K562 (cell line): ENCODE data around the gene PPP2R5A. TPM values are rescaled to one million over a fixed set of nuclear protein-coding genes. Genes with fewer than 3 reads are reported as not detected.

Experiments
- CSDE1 ChIP-seq, 2 experiments: fragments of 450-650 bp; IDR thresholded peaks; 2 replicates each; pipeline ENCODE4 v1.6.1; 2016; ENCODE audit warnings: mild to moderate bottlenecking in 1 of 2
- IRF9 ChIP-seq: fragments of 450-650 bp; IDR thresholded peaks from 2 replicates; pipeline ENCODE4 v1.6.1; 2016; ENCODE audit warnings: missing biosample characterization, missing genetic modification characterization
- KLF10 ChIP-seq: fragments of 250-450 bp; sonication (Bioruptor Pico); IDR thresholded peaks from 2 replicates; pipeline ENCODE4 v1.6.1; 2021; ENCODE audit warnings: matching md5 sums
- NFE2L1 ChIP-seq: fragments of 450-650 bp; IDR thresholded peaks from 2 replicates; pipeline ENCODE4 v1.6.1; 2016; ENCODE audit warnings: missing genetic modification characterization, low read depth, mild to moderate bottlenecking, missing compliant biosample characterization, moderate library complexity, borderline replicate concordance
- POLR2A ChIP-seq: fragments of 450-650 bp; conservative IDR thresholded peaks from 2 replicates; pipeline ENCODE4 v1.6.1; 2016
- TCF7L2 ChIP-seq: fragments of 150-350 bp; IDR thresholded peaks from 2 replicates; pipeline ENCODE4 v1.6.1; 2016; ENCODE audit warnings: low read depth, mild to moderate bottlenecking, low read length, moderate library complexity
- THRAP3 ChIP-seq: fragments of 450-650 bp; IDR thresholded peaks from 2 replicates; pipeline ENCODE4 v1.6.1; 2016; ENCODE audit warnings: mild to moderate bottlenecking, inconsistent platforms, borderline replicate concordance
- ZBTB40 ChIP-seq, 2 experiments: fragments of 450-650 bp in 1 of 2; sonication (generic) in 1 of 2; formaldehyde crosslinking in 1 of 2; IDR thresholded peaks; 2 replicates each; pipeline versions ENCODE4 v1.7.1 to v1.9.0; 2016 to 2022; ENCODE audit warnings: inconsistent platforms in 1 of 2, mild to moderate bottlenecking in 1 of 2, missing genetic modification reagents in 1 of 2
- ZNF133 ChIP-seq: fragments of 250-450 bp; sonication (Bioruptor Pico); IDR thresholded peaks from 2 replicates; pipeline ENCODE4 v1.4.0; 2020; ENCODE audit warnings: mild to moderate bottlenecking
- ZNF431 ChIP-seq: sonication (generic); formaldehyde crosslinking; IDR thresholded peaks from 2 replicates; pipeline ENCODE4 v1.8.0; 2022; ENCODE audit warnings: mild to moderate bottlenecking, missing genetic modification reagents
- ZNF511 ChIP-seq: sonication (generic); formaldehyde crosslinking; IDR thresholded peaks from 2 replicates; pipeline ENCODE4 v1.8.0; 2022; ENCODE audit warnings: mild to moderate bottlenecking, missing genetic modification reagents
- ZSCAN32 ChIP-seq: fragments of 450-650 bp; formaldehyde crosslinking; IDR thresholded peaks from 2 replicates; pipeline ENCODE4 v1.4.0; 2020; ENCODE audit warnings: mild to moderate bottlenecking, moderate library complexity
- polyA plus RNA-seq, 8 experiments: library from polyadenylated mRNA; depleted of rRNA in 4 of 8; stranded (reverse) in 5 of 8; unstranded in 3 of 8; fragments of >200 nt; fragmentation: Nextera tagmentation in 2 of 8; fragmentation: Illumina TruSeq in 1 of 8; extraction: Ambion mirVana in 2 of 8; extraction: Trizol in 1 of 8; gene quantifications; 2 replicates each; pipeline versions ENCODE4 v1.2.1 to v1.2.3, GENCODE V29; 2011 to 2014; ENCODE audit warnings: inconsistent platforms in 1 of 8, missing spikeins in 1 of 8
- total RNA-seq, 7 experiments: library from RNA; depleted of rRNA in 6 of 7; stranded (reverse); fragments of >200 nt in 6 of 7; fragmentation: Illumina TruSeq in 2 of 7; extraction: Trizol in 2 of 7; gene quantifications; 2 replicates each; pipeline versions ENCODE4 v1.2.1 to v1.2.3, GENCODE V29; 2011 to 2021; ENCODE audit warnings: low replicate concordance in 1 of 7
- TF ChIP-seq, protein P1 (sequence below): fragments of 450-650 bp; IDR thresholded peaks from 2 replicates; pipeline ENCODE4 v1.6.1; 2017; ENCODE audit warnings: antibody characterized with exemption
- TF ChIP-seq, protein P2 (sequence below): sonication (generic); formaldehyde crosslinking; IDR thresholded peaks from 2 replicates; pipeline ENCODE4 v1.8.0; 2022; ENCODE audit warnings: missing genetic modification reagents, mild to moderate bottlenecking, borderline replicate concordance

The PPP2R5A gene
- total and polyA plus RNA-seq, 9 of the 15 experiments (the other 6 are each of a cell fraction or from before 2014, with no cell fraction given): 26.9 to 106 (median 64.3) TPM

- TF ChIP-seq, protein P1, sequence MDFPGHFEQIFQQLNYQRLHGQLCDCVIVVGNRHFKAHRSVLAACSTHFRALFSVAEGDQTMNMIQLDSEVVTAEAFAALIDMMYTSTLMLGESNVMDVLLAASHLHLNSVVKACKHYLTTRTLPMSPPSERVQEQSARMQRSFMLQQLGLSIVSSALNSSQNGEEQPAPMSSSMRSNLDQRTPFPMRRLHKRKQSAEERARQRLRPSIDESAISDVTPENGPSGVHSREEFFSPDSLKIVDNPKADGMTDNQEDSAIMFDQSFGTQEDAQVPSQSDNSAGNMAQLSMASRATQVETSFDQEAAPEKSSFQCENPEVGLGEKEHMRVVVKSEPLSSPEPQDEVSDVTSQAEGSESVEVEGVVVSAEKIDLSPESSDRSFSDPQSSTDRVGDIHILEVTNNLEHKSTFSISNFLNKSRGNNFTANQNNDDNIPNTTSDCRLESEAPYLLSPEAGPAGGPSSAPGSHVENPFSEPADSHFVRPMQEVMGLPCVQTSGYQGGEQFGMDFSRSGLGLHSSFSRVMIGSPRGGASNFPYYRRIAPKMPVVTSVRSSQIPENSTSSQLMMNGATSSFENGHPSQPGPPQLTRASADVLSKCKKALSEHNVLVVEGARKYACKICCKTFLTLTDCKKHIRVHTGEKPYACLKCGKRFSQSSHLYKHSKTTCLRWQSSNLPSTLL: no peak
- TF ChIP-seq NFE2L1 (tag) (no peak), ZBTB40 (IDR thresholded peaks at IDR 0.05) (no peak), ZBTB40 (CRISPR knock-in tag; IDR thresholded peaks at IDR 0.05) (no peak), IRF9 (tag) (no peak), TCF7L2 (no peak), KLF10 (CRISPR knock-in tag) (no peak), ZNF133 (CRISPR knock-in tag) (no peak), ZSCAN32 (CRISPR knock-in tag) (no peak), THRAP3 (no peak), CSDE1 (IDR thresholded peaks at IDR 0.05) (no peak), POLR2A (no peak), ZNF511 (CRISPR knock-in tag) (no peak), ZNF431 (CRISPR knock-in tag) (no peak)
- TF ChIP-seq, protein P2, sequence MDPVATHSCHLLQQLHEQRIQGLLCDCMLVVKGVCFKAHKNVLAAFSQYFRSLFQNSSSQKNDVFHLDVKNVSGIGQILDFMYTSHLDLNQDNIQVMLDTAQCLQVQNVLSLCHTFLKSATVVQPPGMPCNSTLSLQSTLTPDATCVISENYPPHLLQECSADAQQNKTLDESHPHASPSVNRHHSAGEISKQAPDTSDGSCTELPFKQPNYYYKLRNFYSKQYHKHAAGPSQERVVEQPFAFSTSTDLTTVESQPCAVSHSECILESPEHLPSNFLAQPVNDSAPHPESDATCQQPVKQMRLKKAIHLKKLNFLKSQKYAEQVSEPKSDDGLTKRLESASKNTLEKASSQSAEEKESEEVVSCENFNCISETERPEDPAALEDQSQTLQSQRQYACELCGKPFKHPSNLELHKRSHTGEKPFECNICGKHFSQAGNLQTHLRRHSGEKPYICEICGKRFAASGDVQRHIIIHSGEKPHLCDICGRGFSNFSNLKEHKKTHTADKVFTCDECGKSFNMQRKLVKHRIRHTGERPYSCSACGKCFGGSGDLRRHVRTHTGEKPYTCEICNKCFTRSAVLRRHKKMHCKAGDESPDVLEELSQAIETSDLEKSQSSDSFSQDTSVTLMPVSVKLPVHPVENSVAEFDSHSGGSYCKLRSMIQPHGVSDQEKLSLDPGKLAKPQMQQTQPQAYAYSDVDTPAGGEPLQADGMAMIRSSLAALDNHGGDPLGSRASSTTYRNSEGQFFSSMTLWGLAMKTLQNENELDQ: no peak
Observed at GRCh38 chr1:212396638-212397037, 111.4 kb downstream of the PPP2R5A start (continued).
